ENCODE data around the gene ALAS1.

DNA sequence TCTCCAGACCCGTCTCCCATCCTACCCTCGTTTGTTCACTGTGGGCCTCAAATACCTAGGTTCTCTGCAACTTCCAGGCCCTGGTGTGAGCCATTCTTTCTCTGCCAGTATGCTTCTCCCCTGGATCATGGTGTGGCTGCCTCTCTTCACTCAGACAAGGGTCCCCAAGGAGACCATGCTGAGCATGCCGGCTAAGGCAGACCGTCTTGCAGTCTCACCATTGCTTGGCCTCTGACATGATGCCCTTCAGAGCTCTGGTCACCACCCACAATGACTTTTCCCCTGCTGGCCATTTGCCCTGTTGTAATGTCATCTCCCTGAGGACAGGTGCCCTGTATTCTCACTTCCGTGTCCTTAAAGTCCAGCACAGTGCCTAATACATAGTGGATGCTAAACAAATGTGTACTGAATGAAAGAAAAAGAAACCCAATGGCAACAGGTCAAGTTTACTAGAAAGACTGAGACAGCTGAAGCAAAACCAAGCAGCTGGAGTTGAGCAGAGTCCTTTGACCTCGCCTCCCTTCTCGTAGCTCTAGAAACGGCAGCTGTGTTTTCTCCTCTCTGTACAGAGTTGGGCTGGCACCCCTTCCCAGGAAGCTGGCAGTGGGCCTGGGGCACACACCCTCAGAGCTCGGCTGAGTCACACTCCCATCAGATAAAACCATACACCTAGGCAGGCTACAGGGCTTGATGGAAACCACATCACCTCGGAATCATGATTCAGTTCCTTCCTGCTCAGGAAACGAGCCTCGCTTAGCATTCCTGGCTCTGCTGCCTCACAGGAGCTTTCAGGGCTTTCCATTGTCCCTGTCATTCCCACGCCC lies 18.8 kb downstream of the ALAS1 start:
- TF ChIP-seq, protein P1, sequence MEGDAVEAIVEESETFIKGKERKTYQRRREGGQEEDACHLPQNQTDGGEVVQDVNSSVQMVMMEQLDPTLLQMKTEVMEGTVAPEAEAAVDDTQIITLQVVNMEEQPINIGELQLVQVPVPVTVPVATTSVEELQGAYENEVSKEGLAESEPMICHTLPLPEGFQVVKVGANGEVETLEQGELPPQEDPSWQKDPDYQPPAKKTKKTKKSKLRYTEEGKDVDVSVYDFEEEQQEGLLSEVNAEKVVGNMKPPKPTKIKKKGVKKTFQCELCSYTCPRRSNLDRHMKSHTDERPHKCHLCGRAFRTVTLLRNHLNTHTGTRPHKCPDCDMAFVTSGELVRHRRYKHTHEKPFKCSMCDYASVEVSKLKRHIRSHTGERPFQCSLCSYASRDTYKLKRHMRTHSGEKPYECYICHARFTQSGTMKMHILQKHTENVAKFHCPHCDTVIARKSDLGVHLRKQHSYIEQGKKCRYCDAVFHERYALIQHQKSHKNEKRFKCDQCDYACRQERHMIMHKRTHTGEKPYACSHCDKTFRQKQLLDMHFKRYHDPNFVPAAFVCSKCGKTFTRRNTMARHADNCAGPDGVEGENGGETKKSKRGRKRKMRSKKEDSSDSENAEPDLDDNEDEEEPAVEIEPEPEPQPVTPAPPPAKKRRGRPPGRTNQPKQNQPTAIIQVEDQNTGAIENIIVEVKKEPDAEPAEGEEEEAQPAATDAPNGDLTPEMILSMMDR (IDR thresholded peaks at IDR 0.05 in 4 of 5, conservative IDR thresholded peaks at IDR 0.05 in 1 of 5): no peak
- TF ChIP-seq POLR2A (IDR thresholded peaks at IDR 0.05): no peak

Measured in gastrocnemius medialis (tissue), 4 donors.